ENCODE measurements around the gene MFAP5.

Gene MFAP5

GRCh38 chr12:8701046-8701660 is 38.5 kb upstream of the MFAP5 start:
- no peak for ATAC-seq
- TF ChIP-seq POU6F1 (CRISPR knock-in tag; IDR thresholded peaks at IDR 0.05; ENCODE audit: borderline replicate concordance, low read depth) = no peak
- no peak for TF ChIP-seq PPARA (CRISPR knock-in tag; IDR thresholded peaks at IDR 0.05; ENCODE audit: borderline replicate concordance)

DNA sequence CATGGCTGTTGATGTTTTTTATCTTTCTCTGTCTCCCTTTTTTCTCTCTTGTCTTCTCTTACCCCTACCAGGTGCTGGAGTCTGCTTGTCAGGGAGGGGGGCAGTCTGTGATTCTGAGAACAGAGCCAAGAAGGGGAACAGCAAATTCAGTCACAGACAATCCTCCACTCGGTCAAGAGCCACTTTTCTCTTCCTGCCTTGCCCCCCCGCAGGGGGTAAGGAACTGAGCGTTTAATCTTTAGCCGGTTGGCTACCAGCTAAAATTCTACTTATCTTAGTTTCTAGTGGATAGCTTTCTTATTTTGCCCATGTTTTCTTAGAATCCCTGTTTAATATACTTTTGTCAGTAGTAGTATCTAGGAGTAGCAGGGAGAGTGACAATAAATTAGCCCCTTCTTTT is 37.1 kb upstream of the MFAP5 start:
- no peak for ATAC-seq
- TF ChIP-seq ESRRG (CRISPR knock-in tag; IDR thresholded peaks at IDR 0.05) = no peak
- TF ChIP-seq ZNF70 (CRISPR knock-in tag; IDR thresholded peaks at IDR 0.05) = no peak
- no peak for TF ChIP-seq ZC3H10 (CRISPR knock-in tag; IDR thresholded peaks at IDR 0.05)
- no peak for TF ChIP-seq TOX (CRISPR knock-in tag; IDR thresholded peaks at IDR 0.05; ENCODE audit: borderline replicate concordance)
- no peak for TF ChIP-seq PATZ1 (CRISPR knock-in tag; IDR thresholded peaks at IDR 0.05; ENCODE audit: borderline replicate concordance)
- TF ChIP-seq TCF4 (CRISPR knock-in tag; IDR thresholded peaks at IDR 0.05; ENCODE audit: borderline replicate concordance) = no peak
- TF ChIP-seq ZFP3 (CRISPR knock-in tag; IDR thresholded peaks at IDR 0.05) = no peak
- no peak for TF ChIP-seq ZNF565 (CRISPR knock-in tag; conservative IDR thresholded peaks at IDR 0.05; ENCODE audit: low read depth)
- TF ChIP-seq BACH2 (CRISPR knock-in tag; IDR thresholded peaks at IDR 0.05; ENCODE audit: borderline replicate concordance) = no peak
- TF ChIP-seq ISL1 (CRISPR knock-in tag; IDR thresholded peaks at IDR 0.05) = no peak
- no peak for TF ChIP-seq ZFP30 (CRISPR knock-in tag; IDR thresholded peaks at IDR 0.05)
- TF ChIP-seq GLIS3 (CRISPR knock-in tag; IDR thresholded peaks at IDR 0.05) = no peak
- no peak for TF ChIP-seq ARNTL (CRISPR knock-in tag; IDR thresholded peaks at IDR 0.05; ENCODE audit: borderline replicate concordance, low read depth)
- no peak for TF ChIP-seq CREB5 (CRISPR knock-in tag; IDR thresholded peaks at IDR 0.05; ENCODE audit: low read depth)

- no peak for ATAC-seq
- TF ChIP-seq ZNF8 (CRISPR knock-in tag; IDR thresholded peaks at IDR 0.05) (no peak), ZNF70 (CRISPR knock-in tag; IDR thresholded peaks at IDR 0.05) (no peak)
Measured at GRCh38 chr12:8698879-8699278, 36.3 kb upstream of the MFAP5 start.

GRCh38 chr12:8698132-8698851 is 35.7 kb upstream of the MFAP5 start:
- no peak for TF ChIP-seq ARNTL (CRISPR knock-in tag; IDR thresholded peaks at IDR 0.05; ENCODE audit: borderline replicate concordance, low read depth)
- TF ChIP-seq TSHZ2 (CRISPR knock-in tag; IDR thresholded peaks at IDR 0.05) = no peak
- TF ChIP-seq TOX (CRISPR knock-in tag; IDR thresholded peaks at IDR 0.05; ENCODE audit: borderline replicate concordance) = no peak
- TF ChIP-seq CSDC2 (CRISPR knock-in tag; IDR thresholded peaks at IDR 0.05) = no peak
- TF ChIP-seq POU6F1 (CRISPR knock-in tag; IDR thresholded peaks at IDR 0.05; ENCODE audit: borderline replicate concordance, low read depth) = no peak
- no peak for TF ChIP-seq TCF4 (CRISPR knock-in tag; IDR thresholded peaks at IDR 0.05; ENCODE audit: borderline replicate concordance)
- no peak for TF ChIP-seq ZNF8 (CRISPR knock-in tag; IDR thresholded peaks at IDR 0.05)
- TF ChIP-seq ZNF70 (CRISPR knock-in tag; IDR thresholded peaks at IDR 0.05) = no peak
- TF ChIP-seq PPARA (CRISPR knock-in tag; IDR thresholded peaks at IDR 0.05; ENCODE audit: borderline replicate concordance) = no peak
- no peak for TF ChIP-seq ZC3H10 (CRISPR knock-in tag; IDR thresholded peaks at IDR 0.05)
- TF ChIP-seq OSR1 (CRISPR knock-in tag; IDR thresholded peaks at IDR 0.05) = no peak
- ATAC-seq = peak; percentile 60

All from SK-N-SH treated with all-trans-retinoic acid at 6 μM for 48 hours (cell line).